HG03039 (cell line): ENCODE results near the gene HCRTR1.

Experiments used
- ATAC-seq: cut with Tn5 transposase; IDR thresholded peaks from one replicate; pipeline ENCODE4 v1.9.1; 2021; ENCODE audit warnings: mild to moderate bottlenecking, moderate library complexity; ENCODE audit not compliant: unreplicated experiment

HCRTR1 gene

GRCh38 chr1:31666263-31666963 is 48.9 kb downstream of the HCRTR1 start:
- no peak for ATAC-seq

- ATAC-seq = no peak
These were observed 49.7 kb downstream of the HCRTR1 start for GRCh38 chr1:31667065-31667785.

- no peak for ATAC-seq
These were observed 50.9 kb downstream of the HCRTR1 start for GRCh38 chr1:31668303-31668883.

- no peak for ATAC-seq
These were observed 51.9 kb downstream of the HCRTR1 start for GRCh38 chr1:31669433-31669785.

GRCh38 chr1:31669786-31670592 is 52.5 kb downstream of the HCRTR1 start:
- no peak for ATAC-seq

- ATAC-seq = no peak
These were observed 53.1 kb downstream of the HCRTR1 start for GRCh38 chr1:31670593-31670964.

- ATAC-seq = no peak
These were observed 53.7 kb downstream of the HCRTR1 start for GRCh38 chr1:31671147-31671546.

GRCh38 chr1:31671561-31672201 is 54.2 kb downstream of the HCRTR1 start:
- no peak for ATAC-seq

GRCh38 chr1:31672986-31673385 is 55.5 kb downstream of the HCRTR1 start:
- no peak for ATAC-seq

- ATAC-seq = no peak
These were observed 55.9 kb downstream of the HCRTR1 start for GRCh38 chr1:31673433-31673832.

- no peak for ATAC-seq
These were observed 57.1 kb downstream of the HCRTR1 start for GRCh38 chr1:31674626-31675025.

GRCh38 chr1:31675161-31675560 is 57.7 kb downstream of the HCRTR1 start:
- no peak for ATAC-seq

- no peak for ATAC-seq
These were observed 58.3 kb downstream of the HCRTR1 start for GRCh38 chr1:31675756-31676155.
